Femur (tissue), 1 donor: Measurements from ENCODE around the gene MCM7.
"Not testable (repeated sequence)": the region's sequence is repeated elsewhere in the genome, so short reads cannot be mapped to it uniquely, and the experiment has no call there.

Source experiments
- DNase-seq: peaks from one replicate; pipeline ENCODE4 v3.0.0-alpha.2; 2017

MCM7 gene

GRCh38 chr7:100101016-100101862, at the start of gene MCM7, which contains the start of gene AP4M1:
MCM7 (minus strand) TSS chr7:100101397; CDS start chr7:100101294, 103 bp downstream.
AP4M1 (plus strand) TSS chr7:100101643; CDS start chr7:100101715, 72 bp downstream.
- DNase-seq: peak; percentile 99

GRCh38 chr7:100148559-100149328, 47.5 kb upstream of the MCM7 start, which contains the start of gene LAMTOR4:
LAMTOR4 (plus strand) TSS chr7:100148918; CDS start chr7:100148973, 55 bp downstream.
- DNase-seq: peak; percentile 99

- no peak for DNase-seq
These were observed 47.0 kb upstream of the MCM7 start for GRCh38 chr7:100148225-100148558.

- no peak for DNase-seq
These were observed 46.1 kb upstream of the MCM7 start for GRCh38 chr7:100147278-100147677.

- DNase-seq: not testable (repeated sequence)
These were observed 45.2 kb upstream of the MCM7 start for GRCh38 chr7:100146350-100146749.

GRCh38 chr7:100142461-100142860, 41.3 kb upstream of the MCM7 start:
- no peak for DNase-seq

GRCh38 chr7:100141555-100141949, 40.4 kb upstream of the MCM7 start:
- DNase-seq: no peak

- no peak for DNase-seq
These were observed 36.9 kb upstream of the MCM7 start for GRCh38 chr7:100137851-100138760.

- DNase-seq: peak; percentile 70
These were observed 31.5 kb upstream of the MCM7 start for GRCh38 chr7:100132697-100133151.

- DNase-seq: no peak
These were observed 30.9 kb upstream of the MCM7 start for GRCh38 chr7:100132126-100132525.

- peak; percentile 85 for DNase-seq
These were observed 29.6 kb upstream of the MCM7 start for GRCh38 chr7:100130608-100131453.

GRCh38 chr7:100130220-100130607, 29.0 kb upstream of the MCM7 start:
- DNase-seq: not testable (repeated sequence)

GRCh38 chr7:100128637-100128963, 27.4 kb upstream of the MCM7 start:
- DNase-seq: no peak

- peak; percentile 54 for DNase-seq
These were observed 26.9 kb upstream of the MCM7 start for GRCh38 chr7:100127866-100128636.

GRCh38 chr7:100126931-100127865, 26.0 kb upstream of the MCM7 start, which contains the start of gene MBLAC1:
MBLAC1 (plus strand) TSS chr7:100126967; CDS start chr7:100127396, 429 bp downstream.
- peak; percentile 94 for DNase-seq

- no peak for DNase-seq
These were observed 25.2 kb upstream of the MCM7 start for GRCh38 chr7:100126239-100126930.

- DNase-seq: no peak
These were observed 23.4 kb upstream of the MCM7 start for GRCh38 chr7:100124301-100125230.

GRCh38 chr7:100122568-100122967, 21.4 kb upstream of the MCM7 start:
- DNase-seq: peak; percentile 20
